ENCODE results near the gene C1orf35.

Gene C1orf35

DNA sequence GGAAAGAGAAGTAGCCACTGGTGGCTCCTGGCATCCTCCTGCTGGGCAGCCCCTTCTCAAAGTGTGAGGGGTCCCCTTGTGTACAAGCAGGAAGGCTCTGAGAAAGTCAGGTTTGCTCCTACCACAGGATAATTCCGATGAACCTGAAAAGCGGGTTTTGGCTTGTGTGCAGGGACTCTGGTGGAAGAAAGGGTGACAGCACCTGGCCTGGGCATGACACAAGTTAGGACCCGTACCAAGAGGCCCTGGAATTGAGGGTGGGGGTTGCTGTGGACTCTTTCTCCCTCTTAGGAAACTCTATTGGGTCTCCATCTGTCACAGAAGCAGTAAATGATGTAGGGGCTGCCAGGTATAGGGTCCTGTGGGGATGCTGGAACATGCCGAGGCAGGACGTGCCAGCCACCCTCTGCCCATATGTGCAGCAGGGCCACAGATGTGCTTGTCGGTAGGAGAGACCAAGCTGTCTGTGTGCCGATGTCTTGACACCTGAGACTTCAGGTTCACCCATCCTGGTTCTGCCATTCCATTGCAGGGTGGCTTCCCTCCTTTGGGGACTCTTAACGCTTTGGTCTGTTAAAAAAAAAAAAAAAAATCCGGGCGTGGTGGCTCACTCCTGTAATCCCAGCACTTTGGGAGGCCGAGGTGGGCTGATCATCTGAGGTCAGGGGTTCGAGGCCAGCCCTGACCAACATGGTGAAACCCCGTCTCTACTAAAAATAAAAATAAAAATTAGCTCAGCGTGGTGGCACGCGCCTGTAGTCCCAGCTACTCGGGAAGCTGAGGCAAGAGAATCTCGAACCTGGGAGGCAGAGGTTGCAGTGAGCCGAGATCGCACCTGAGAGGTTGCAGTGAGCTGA lies 9.8 kb downstream of the C1orf35 start:
- DNase-seq: peak; percentile 55

DNA sequence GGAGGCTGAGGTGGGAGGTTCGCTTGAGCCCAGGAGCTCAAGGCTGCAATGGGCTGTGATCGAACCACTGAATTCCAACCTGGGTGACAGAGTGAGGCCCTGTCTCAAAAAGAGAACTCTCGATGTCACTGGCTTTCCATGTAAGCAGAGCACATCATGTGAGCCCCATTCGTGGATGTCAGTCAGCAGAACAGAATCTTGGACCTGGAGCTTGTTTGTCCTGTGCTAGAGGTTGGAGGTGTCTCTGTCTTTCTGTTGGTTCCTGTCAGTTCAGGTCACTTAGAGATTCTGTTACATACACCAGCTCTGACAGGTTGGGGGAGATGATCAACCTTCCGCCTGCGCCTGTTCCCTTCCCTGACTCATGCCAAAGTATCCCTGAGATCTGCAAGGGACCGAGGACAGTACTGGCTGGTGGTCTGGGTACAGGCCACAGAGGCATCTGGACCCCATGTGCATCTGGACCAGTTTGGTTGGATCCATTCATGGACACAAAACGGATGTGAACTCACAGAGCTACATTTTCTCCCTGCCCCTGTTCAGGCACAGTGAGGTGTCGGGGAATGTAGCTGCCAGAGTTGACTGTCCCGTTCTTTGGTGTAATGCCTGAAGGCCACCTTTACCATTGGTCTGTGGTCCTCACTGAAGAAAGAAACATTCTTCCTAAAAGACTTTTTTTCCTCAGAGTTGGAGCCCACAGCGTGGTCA lies 10.6 kb downstream of the C1orf35 start:
- no peak for DNase-seq

DNA sequence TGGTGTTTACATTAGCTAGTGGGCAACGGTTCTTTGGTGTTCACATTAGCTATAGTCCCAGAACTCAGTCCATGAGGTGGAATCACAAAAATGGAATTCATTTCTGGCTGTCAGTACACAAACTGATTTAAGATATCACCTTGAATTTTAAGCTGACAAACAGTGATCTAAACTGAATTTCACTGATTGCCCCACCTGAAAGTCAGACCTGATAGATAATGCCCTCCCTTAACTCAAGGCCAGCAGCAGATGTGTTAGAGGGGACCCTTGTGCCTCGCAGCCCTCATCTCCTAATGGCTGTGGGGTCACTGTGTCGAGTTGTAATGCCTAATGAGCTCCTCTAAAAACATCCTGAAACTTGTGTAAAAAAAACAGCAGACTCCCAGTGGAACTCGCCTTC lies 12.0 kb downstream of the C1orf35 start:
- DNase-seq: no peak

DNA sequence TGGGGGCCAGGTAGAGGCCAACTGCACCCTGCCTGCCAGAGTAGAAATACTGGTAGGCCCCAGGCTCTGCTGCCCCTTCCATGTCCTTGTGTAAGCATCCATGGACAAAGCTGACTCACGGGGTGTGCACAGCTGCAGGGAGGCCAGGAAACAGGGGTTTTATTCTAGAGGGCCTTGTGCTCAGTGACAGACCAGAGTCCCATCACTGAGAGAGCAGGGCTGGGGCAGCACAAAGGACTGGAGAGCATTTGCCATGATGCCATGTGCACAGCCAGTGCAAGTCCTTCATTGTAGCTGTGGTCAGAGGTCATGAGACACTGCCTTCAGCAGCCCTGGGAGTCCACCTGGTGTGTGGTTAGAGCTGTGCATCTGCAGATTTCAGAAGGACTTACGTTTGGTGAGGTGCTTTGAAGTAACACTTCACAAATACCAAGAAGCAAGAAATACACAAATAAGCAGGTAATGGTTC lies 12.5 kb downstream of the C1orf35 start:
- peak; percentile 52 for DNase-seq

DNA sequence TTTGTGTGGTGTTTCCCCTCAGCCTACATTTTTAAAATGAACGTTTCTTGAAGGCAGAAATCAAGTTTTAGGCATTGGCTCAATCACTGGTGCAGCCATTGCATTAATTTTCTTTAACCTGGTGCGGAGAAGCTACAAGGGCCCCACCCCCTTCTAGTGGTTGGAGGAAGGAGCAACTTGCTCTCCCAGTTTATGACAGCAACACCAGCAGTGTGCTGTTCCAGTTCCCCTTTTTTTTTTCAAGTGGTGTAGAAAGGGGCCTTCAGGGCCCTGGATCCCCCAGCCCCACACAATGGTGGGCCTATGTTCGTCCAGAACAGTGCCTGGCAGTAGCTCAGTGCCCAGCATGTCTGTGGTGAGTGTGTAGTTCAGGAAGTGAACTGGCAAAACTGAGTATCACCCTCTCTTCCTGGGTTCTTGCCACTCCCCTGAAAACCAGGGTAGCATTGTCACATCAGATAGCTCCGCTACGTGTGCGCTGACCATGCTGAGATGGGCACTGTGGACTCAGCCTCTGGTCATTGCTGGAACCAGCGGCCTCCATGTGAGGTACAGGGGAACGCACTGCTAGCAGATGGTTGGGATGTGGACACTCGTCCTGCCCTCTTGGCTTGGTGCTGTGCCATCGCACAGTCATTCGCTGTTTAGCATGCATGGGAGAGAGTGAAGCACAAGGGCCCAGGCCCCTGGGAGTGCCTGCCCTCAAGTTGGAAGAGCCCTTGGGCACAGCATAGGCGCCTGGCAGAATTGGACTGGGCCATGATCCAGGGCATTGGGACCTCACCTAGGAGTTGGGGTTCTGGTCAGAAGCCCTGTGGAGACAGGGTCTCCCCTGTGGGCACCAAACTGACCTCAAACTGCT lies 13.4 kb downstream of the C1orf35 start:
- no peak for DNase-seq

DNA sequence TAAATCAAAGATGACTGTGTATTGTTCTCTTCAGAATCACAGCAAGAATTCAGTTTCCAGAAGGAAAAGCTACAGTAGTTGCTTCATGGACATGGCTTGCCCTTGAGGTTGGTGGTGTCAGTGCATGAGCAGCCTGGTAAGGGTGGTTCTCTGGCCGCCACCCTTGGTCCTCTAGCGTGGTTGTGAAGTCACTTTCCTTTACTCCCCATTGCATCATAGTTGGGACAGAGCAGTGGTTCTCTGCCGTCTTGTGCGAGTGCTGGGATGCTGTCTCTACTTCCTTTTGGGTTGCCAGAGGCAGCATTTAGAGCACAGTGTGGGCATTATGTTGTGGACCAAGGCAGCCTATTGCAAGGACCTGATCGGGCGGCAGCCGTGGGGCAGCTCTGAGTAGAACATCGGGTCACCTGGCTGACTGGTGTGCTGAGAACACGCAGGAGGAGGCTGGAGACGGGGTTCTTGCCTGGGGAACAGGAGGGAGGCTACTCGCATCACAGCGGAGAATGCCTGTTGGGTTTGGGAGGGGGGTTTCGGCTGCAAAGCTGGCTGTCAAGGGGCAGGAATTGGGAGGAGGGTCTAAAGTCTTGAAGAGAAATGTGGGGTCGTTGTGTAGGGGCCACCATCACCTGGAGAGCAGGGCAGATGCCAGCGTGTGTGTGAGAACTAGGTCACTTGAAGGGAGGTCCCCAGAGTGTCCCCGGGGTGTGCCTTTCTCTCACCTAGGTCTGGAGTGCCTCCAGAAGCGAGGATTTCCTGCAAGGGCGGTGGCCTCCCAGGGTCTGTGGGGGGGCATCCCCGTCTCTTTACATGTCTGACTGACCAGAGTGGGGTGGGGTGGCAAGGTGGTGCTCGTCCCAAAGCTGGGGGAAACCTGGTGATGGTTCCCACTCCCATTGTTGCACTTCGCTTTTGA lies 14.3 kb downstream of the C1orf35 start:
- DNase-seq: no peak

DNA sequence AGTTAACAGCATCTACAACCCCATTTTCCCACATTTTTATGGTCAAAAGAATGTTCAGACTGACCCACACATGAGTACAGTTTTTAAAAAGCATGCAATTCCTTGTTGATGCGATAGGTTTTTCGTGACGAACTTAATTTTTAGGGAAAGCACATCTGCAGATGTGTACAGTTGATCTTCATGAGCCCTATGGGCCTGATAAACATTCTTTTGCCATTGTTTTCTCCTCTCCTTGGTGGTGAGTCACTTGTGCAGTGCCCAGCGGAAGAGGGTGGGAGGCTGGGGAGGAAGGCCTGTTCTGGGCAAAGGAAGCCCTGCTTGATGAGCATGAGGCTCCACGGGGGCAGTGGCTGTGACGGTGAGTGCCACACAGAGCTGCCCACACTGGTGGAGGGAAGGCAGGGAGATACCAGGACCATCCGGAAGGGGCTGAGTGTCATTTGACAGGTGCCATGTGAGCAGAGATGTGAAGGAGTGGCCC lies 15.3 kb downstream of the C1orf35 start:
- no peak for DNase-seq

DNA sequence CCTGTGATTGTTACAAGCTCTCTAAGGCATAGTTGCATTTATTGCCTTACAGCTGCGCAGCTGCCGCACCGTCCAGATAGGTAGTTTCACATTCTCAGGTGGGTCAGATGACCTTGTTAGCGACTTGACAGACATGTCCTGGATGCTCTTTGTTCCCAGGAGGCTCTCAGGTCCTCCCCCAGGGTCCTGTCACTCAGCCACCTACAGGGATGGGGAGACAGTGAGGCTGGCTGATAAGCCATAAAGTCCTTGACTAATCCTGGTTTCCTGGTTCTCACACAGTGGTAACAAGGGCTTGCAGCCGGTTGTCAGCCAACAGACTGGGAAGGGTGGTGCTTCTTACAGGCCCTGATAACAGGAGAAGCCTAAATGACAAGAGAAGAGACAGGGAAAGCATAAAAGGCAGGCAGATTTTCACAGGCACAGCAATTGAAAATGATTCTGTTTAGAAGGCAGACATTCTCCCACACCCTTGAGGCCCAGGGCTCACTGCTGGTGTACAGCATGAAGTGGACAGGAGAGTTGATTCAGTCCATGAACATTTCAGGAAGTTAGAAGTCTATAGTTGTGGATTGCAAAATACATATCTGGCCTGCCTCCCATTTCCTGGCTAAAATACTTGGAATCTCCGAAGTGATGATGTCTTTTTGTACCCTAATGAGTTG lies 17.7 kb downstream of the C1orf35 start:
- peak; percentile 77 for DNase-seq

DNA sequence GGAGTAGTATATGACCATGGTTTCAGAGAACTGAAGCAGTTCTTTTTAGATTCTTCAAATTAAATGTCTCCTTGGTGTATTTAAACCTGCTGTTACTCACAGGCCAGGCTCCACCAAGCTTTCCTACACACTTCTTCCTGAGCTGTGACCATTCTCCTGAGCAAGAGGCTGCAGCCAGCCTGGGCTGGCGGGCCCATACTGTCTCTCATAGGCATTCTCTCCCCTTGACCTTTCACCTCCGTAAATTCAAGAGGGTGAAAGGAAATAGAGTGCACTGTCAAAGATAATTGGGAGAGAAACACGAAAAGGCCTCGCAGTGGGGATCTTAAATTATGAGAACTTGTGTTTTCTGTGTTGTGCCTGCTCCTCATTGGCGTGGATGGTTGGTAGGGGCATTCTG lies 18.3 kb downstream of the C1orf35 start:
- no peak for DNase-seq

DNA sequence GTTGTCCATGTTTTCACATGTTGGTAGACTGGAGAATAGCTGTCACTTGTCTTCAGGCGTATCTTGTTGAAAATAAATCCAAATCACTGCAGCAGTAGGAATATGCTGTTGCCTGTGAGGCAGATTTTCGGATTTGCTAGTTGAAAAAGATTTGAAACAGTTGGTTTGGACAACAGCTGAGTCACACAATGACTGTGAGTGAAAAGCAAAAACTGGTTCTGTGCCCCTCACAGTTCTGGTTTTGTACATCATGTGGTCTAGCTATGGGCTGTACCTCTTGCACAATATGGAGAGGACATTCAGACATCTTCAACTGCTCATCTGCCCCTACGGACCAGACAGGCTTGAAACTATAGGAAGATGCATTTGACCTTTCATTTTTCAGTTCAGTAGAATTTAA lies 18.8 kb downstream of the C1orf35 start:
- no peak for DNase-seq

DNA sequence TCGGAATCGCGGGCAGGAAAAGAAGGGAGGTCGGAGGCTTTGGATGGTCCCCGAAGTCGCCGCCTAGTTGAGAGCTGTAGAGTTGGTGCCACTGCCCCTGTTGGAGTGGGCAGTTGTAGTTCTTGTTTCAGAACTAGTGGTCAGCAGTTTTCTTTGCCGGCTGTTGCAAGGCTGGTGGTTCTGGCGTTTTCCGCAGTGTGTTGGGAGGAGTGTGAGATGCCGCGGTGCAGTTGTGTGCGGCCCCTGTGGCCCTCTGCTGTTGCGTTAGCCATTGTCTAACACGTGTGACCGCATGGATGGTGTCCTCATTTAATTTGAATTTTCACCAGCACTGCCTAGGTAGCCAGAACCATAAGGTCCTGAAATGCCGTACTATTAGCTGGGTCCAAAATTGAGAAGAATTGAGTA lies 19.2 kb downstream of the C1orf35 start:
- no peak for DNase-seq

DNA sequence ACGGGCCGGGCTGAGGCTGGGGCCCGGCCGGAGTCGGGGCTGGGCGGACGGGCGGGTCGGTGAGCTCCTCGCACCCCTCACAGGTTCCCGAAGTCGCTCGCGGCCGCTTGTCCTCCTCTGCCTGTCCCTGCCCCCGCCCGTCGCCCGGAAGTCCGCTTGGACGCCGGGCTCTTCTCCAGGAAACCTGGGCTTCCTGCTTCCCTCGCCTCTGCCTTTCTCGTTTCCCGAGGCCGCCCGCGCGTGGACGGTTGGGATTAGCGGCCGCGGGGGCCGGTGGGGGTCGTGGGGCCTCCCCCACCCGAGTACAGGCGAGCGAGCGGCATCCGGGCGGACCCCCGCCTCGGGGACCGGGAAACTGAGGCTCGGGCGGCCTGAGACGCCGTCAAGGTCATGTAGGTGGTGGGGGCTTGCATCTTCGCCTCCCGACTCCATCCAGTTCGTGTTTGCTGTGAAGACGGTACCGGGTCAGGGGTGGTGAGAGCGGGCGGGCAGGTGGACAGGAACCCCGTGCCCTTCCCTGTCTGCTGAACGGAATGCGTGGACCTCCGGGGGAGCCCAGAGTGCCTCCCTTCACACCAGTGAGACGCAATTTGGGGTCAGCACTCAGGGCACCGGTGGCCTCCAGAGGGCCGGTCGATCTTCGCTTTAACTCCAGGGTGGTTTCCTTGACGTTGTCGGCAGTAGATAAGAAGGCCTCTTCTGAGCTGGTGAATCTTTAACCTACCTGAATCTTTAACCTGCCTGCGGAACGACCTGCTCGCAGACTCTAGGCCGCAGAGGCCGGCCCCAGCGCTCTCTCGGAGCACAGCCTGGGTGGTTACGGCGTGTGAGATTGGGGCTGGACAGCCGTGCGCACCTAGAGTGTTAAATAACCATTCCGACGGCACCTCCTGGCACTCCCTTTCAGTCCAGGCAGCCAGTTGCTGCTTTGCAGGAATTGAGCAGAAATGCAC lies 19.9 kb downstream of the C1orf35 start:
- DNase-seq: no peak

DNA sequence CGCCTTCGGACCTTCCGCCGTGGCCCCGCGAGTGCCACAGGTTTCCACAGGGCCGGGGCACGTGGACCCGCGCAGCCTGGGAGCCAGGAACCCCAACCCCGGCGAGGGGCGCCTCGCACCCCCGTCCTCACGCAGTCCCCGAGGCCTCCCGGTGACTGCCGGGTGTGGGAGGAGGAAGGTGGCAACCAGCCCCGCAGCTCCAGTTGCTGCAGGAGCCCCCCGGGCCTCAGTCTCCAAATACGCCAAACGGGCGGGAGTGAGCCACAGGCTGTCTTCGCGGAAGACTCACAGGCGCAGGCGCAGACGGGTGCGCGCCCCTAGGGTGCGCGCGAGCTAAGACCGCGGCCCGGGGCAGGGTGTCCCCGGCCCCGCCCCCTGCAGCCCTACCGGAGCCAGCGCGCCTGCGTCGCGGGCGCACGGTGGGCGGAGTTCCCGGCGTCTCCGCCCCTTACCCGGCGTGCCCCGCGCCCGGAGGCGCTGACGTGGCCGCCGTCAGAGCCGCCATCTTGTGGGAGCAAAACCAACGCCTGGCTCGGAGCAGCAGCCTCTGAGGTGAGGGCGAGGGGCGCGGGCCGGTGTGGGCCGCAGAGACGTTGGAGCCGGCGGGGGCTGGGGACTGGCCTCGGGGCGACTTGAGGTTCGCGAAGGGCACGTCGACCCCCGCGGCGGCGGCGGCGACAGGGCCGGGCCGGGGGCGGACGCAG lies 20.8 kb downstream of the C1orf35 start, which contains the start of gene ARF1:
Gene ARF1 (plus strand): TSS at position 495 of the 704 bp plus-strand sequence. CDS start 14,407 bp downstream, outside the sequence.
- DNase-seq: peak; percentile 95

DNA sequence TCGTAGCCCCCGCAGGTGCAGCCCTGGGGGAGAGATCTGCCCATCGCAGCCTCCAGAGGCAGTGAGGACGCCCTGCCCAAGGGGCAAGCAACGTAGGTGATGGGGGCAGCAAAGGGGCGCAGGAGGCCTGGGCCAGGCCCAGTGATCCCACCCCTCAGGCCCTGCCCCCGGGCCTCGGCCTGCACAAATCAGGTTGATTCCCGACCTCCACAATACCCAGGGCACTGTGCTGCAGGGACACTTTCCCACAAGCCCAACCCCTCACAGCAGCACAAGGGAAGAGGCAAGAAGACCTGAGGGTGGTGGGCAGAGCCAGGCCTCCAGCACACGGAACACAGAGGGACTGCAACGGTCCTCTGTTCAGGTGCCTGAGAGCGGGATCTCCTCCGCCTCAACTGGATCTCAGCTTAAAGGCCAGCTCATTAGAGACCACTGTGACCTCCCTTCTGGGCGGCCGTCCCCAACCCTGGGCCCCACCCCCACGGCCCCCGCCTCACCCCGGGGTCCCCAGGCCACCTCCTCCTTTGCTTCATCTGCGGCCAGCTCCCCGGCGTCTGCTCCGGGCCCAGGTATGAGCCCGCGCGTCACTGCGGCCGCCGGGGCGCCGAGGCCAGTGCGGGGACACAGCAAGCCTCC lies 21.4 kb downstream of the C1orf35 start:
- DNase-seq: no peak

DNA sequence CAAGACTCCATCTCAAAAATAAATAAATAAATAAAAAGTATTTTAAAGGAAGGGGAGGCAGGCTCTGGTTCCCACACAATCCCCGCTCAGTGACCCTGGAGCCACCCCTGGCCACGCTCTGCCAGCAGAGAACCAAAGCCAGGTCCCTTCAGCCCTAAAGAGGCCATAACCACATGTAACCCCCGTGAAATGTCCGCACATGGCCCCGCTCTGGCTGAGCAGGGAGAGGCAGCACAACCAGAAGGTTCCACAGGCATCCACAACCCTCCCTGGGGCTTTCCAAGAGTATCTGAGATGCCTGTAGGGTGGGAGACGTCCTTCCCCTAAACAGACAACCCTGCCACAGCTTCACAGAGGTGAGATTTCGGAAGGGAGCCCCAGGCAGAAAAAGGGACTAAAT lies 22.0 kb downstream of the C1orf35 start:
- DNase-seq: no peak

DNA sequence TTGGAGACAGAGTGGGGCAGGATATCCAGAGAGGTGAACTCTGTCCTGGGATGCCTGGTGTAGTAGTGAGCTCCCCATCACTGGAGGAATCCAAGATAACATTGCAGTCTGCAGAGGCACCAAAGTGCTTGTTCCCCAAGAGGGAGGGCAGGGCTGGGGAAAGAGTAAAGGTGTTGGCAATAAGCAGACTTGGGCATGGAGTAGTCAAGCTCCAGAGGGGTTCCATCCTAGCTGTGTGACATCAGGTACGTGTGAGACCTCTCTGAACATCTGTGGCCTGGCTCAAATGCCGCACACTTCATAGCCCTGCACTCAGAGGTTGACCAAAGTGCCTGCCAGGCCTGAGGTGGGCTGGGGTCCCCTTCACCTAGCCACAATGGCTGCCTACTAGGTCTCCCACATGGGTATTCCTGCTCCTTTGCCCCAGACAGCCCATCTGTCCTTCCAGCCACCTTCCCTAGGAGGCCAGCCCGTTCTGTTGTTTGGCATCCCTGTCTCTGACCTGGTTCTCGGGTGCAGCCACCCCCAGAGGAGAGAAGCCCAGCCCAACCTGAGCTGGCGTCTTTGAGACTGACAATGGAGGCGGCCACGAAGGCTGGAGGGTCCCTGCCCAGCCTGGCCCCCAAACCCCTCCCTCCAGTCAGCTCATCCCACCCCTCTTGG lies 23.4 kb downstream of the C1orf35 start:
- DNase-seq: no peak

DNA sequence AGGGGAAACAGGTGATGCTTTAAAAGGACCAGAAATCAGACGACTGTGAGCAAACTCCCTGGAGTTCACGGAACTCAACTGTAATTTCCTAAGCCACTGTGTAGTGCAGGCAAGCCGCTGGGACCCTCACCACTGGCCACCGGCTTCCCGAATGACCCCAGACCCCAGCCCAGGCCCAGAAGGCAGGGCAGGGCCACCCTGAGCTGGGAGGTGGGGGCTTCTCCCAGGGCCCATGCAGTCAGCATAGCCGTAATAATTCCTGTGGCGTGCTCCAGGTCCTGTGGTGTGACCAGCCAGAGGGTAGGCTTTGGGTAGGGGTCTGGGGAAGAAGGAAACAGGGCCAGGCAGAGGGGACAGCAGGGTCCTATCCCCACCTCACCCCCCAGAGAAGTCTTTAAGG lies 24.1 kb downstream of the C1orf35 start:
- DNase-seq: peak; percentile 40

Data from islet precursor cell (in vitro differentiated cells).